ENCODE results near the gene EIPR1. TPM values are rescaled to one million over a fixed set of nuclear protein-coding genes. Genes with fewer than 3 reads are reported as not detected.

EIPR1 gene
- total and polyA plus RNA-seq, 10 of the 15 experiments (the other 5 are each of a cell fraction or from before 2014, with no cell fraction given), result 23.6 to 61.2 (median 42.2) TPM

GRCh38 chr2:3354986-3355385, 22.6 kb downstream of the EIPR1 start (continued):
- TF ChIP-seq HSF1 (IDR thresholded peaks at IDR 0.05; ENCODE audit: low read depth, low read length), result no peak
- TF ChIP-seq NR2C2 (IDR thresholded peaks at IDR 0.05; ENCODE audit: borderline replicate concordance, control insufficient read depth, insufficient read length, low read depth), result no peak
- no peak for TF ChIP-seq BMI1 (IDR thresholded peaks at IDR 0.05; ENCODE audit: borderline replicate concordance)
- no peak for TF ChIP-seq RFX5 (IDR thresholded peaks at IDR 0.05; ENCODE audit: low read depth, low read length)

- Histone ChIP-seq H3K4me2 (ENCODE audit: control insufficient read depth, insufficient read depth) (no peak overlapping the region), H3K79me2 (ENCODE audit: control insufficient read depth, insufficient read depth, low read length) (no peaks in the 10 kb centered on the region), H3K4me3 (no peak overlapping the region), H3K27ac (ENCODE audit: control insufficient read depth, insufficient read depth) (no peak overlapping the region), H3K9me3 (replicated peaks; ENCODE audit: control insufficient read depth, insufficient read depth, low read length) (peaks cover 4% of the 10 kb centered on the region; the same call in 2 of the 3 replicates), H3K4me1 (ENCODE audit: control insufficient read depth, insufficient read depth, low read length) (no peaks in the 10 kb centered on the region), H2AFZ (ENCODE audit: control insufficient read depth, low read depth, low read length) (no peak overlapping the region), H4K20me1 (ENCODE audit: control insufficient read depth, insufficient read depth) (no peaks in the 10 kb centered on the region), H3K9ac (ENCODE audit: control insufficient read depth, insufficient read depth, low read length) (no peak overlapping the region), H3K27me3 (replicated peaks in 1 of 2; ENCODE audit: control insufficient read depth in 2 of 2, insufficient read depth in 2 of 2, low read length in 1 of 2) (no peaks in the 10 kb centered on the region), H3K36me3 (ENCODE audit: control insufficient read depth in 2 of 2, insufficient read depth in 2 of 2, low read length in 1 of 2) (peaks cover 19 to 23% of the 10 kb centered on the region in 2 experiments)
- DNase-seq (ENCODE audit: low read depth, low spot score) (no peak), ATAC-seq (no peak), FAIRE-seq (no peak)
- POLR2A ChIA-PET, result no interaction called here
- in situ Hi-C loops (cut with MboI), result no loop called here
- 97% methylated on average over 13 of the region's 13 CpGs for WGBS (ENCODE audit: insufficient coverage, insufficient replicate concordance, low lambda C conversion rate, missing lambda C conversion rate)
- SMC1A ChIA-PET (ENCODE audit: uncharacterized antibody, unreplicated experiment), result interaction anchor here (1.1 kb wide), 1 partner anchor 303 kb away, joined by 3 read pairs; no protein-coding TSS in a partner anchor
- no peak for TF ChIP-seq GATAD2B (conservative IDR thresholded peaks at IDR 0.05; ENCODE audit: low read depth)
- no peak for TF ChIP-seq NFYB (IDR thresholded peaks at IDR 0.05; ENCODE audit: insufficient read depth, low read depth, low read length)
- no peak for TF ChIP-seq SMAD5 (IDR thresholded peaks at IDR 0.05; ENCODE audit: low read depth)
- no peak for TF ChIP-seq RFX5 (IDR thresholded peaks at IDR 0.05; ENCODE audit: low read depth, low read length)
- no peak for TF ChIP-seq SKIL (IDR thresholded peaks at IDR 0.05; ENCODE audit: low read depth, poor library complexity, severe bottlenecking)
- no peak for TF ChIP-seq FOXK2 (IDR thresholded peaks at IDR 0.05)
- TF ChIP-seq ZNF24 (IDR thresholded peaks at IDR 0.05), result no peak
- no peak for TF ChIP-seq GABPA (IDR thresholded peaks at IDR 0.05; ENCODE audit: low read depth)
- TF ChIP-seq NFXL1 (IDR thresholded peaks at IDR 0.05; ENCODE audit: borderline replicate concordance), result no peak
- no peak for TF ChIP-seq YY1 (IDR thresholded peaks at IDR 0.05; ENCODE audit: low read depth, low read length)
- intact Hi-C loops (cut with micrococcal nuclease; ENCODE audit: unreplicated experiment), result no loop called here
- CTCF ChIA-PET, result no interaction called here
- RAD21 ChIA-PET (ENCODE audit: unreplicated experiment), result no interaction called here
- no TSS peak for BruUV-seq (replicated peaks)
These were observed 28.4 kb downstream of the EIPR1 start for GRCh38 chr2:3349211-3349693.
